ENCODE results near the gene MRPS10.

DNA sequence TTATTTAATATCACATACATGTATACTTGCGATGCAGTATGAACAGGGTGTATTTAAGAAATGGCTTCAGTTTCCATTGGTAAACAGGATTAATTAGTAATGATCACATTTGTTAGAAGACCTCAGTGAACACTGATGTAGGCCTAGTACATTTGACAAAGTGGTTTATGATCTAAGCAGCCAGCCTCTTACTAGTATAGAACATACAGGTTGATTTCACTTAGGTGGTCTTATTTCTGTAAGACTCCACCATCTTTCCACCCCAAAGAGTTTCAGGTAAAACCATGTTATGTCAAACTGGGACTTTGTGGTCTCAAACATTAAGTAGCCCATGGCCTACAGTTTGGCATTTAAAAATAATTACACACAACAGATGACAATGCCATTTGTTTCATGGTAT, 20.2 kb upstream of the MRPS10 start:
- TF ChIP-seq, protein P1, sequence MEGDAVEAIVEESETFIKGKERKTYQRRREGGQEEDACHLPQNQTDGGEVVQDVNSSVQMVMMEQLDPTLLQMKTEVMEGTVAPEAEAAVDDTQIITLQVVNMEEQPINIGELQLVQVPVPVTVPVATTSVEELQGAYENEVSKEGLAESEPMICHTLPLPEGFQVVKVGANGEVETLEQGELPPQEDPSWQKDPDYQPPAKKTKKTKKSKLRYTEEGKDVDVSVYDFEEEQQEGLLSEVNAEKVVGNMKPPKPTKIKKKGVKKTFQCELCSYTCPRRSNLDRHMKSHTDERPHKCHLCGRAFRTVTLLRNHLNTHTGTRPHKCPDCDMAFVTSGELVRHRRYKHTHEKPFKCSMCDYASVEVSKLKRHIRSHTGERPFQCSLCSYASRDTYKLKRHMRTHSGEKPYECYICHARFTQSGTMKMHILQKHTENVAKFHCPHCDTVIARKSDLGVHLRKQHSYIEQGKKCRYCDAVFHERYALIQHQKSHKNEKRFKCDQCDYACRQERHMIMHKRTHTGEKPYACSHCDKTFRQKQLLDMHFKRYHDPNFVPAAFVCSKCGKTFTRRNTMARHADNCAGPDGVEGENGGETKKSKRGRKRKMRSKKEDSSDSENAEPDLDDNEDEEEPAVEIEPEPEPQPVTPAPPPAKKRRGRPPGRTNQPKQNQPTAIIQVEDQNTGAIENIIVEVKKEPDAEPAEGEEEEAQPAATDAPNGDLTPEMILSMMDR (IDR thresholded peaks at IDR 0.05; ENCODE audit: low read depth, low read length, missing input control), result no peak
- no peak for TF ChIP-seq RAD21 (IDR thresholded peaks at IDR 0.05)
